ENCODE results near the gene HAUS7.

DNA sequence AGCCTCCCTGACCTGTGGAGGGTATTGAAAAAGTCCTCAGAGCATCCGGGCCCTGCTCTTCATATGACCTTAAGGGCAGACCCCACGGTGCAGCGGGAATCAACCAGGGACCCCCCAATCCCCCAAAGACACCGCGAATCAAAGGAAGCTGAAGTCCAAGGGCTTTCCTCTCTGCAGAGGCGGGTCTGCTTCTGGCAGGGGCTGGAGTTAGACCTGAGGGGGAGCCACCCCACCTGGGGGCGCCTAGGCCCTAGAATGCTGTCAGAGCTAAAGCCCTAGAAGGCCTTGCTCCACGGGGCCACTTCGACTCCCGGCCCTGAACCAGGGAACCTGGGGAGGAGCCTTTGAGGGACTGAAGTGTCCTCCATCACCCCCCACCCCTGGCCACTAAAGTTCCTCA, 2.8 kb upstream of the HAUS7 start:
- TF ChIP-seq, protein P1, sequence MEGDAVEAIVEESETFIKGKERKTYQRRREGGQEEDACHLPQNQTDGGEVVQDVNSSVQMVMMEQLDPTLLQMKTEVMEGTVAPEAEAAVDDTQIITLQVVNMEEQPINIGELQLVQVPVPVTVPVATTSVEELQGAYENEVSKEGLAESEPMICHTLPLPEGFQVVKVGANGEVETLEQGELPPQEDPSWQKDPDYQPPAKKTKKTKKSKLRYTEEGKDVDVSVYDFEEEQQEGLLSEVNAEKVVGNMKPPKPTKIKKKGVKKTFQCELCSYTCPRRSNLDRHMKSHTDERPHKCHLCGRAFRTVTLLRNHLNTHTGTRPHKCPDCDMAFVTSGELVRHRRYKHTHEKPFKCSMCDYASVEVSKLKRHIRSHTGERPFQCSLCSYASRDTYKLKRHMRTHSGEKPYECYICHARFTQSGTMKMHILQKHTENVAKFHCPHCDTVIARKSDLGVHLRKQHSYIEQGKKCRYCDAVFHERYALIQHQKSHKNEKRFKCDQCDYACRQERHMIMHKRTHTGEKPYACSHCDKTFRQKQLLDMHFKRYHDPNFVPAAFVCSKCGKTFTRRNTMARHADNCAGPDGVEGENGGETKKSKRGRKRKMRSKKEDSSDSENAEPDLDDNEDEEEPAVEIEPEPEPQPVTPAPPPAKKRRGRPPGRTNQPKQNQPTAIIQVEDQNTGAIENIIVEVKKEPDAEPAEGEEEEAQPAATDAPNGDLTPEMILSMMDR (IDR thresholded peaks at IDR 0.05; ENCODE audit: insufficient read depth, low read length) = no peak
- no peak for TF ChIP-seq POLR2AphosphoS5 (IDR thresholded peaks at IDR 0.05; ENCODE audit: low read depth)
- no peak for TF ChIP-seq GABPA (IDR thresholded peaks at IDR 0.05; ENCODE audit: low read depth)
- no peak for TF ChIP-seq SPI1 (IDR thresholded peaks at IDR 0.05; ENCODE audit: borderline replicate concordance, low read depth)

All from HL-60 (cell line).